Caco-2 (cell line): ENCODE results near the gene RUFY4. TPM values are rescaled to one million over a fixed set of nuclear protein-coding genes. Genes with fewer than 3 reads are reported as not detected.

Experiments
- BruUV-seq: library from RNA; stranded (reverse); fragments of 400-500 nt; replicated peaks from 2 replicates; lab custom pipeline; 2021; lab: Mats Ljungman, UMichigan
- CTCF ChIA-PET: fragments of 300-600 bp; sonication (Branson Sonifier 250); formaldehyde crosslinking; loops from one replicate; lab custom pipeline; 2022; ENCODE audit warnings: antibody characterized with exemption; lab: Charles Lee
- POLR2A ChIA-PET: fragments of 300-600 bp; sonication (Branson Sonifier 250); formaldehyde crosslinking; loops from one replicate; lab custom pipeline; 2022; ENCODE audit warnings: antibody characterized with exemption; lab: Charles Lee
- DNase-seq, 2 experiments: peaks; one replicate each; pipeline versions ENCODE4 v3.0.0 to v3.0.0-alpha.2; 2020 to 2022
- H3K27me3 ChIP-seq: replicated peaks from 2 replicates; pipeline ENCODE4 v1.6.0; 2011; ENCODE audit warnings: low read length; ENCODE audit not compliant: control insufficient read depth, insufficient read depth
- H3K36me3 ChIP-seq: 2 replicates; pipeline ENCODE4 v1.5.1; 2011; ENCODE audit warnings: low read length; ENCODE audit not compliant: control insufficient read depth, insufficient read depth
- H3K4me1 ChIP-seq: fragments of 250-450 bp; sonication (Bioruptor Pico); 2 replicates; pipeline ENCODE4 v1.5.1; 2020; ENCODE audit warnings: mild to moderate bottlenecking
- H3K4me3 ChIP-seq: 2 replicates; pipeline ENCODE4 v1.5.1; 2011; ENCODE audit warnings: low read depth, mild to moderate bottlenecking, control low read depth, low read length
- H3K9me3 ChIP-seq: fragments of 250-450 bp; sonication (Bioruptor Pico); 2 replicates; pipeline ENCODE4 v1.5.1; 2020; ENCODE audit warnings: mild to moderate bottlenecking, moderate library complexity
- H3K27ac Mint-ChIP-seq: one replicate; pipeline ENCODE4 v1.8.0; 2022; ENCODE audit warnings: mixed read lengths; ENCODE audit not compliant: unreplicated experiment
- H3K27me3 Mint-ChIP-seq: one replicate; pipeline ENCODE4 v1.8.0; 2022; ENCODE audit warnings: mixed read lengths; ENCODE audit not compliant: insufficient read depth, unreplicated experiment
- H3K36me3 Mint-ChIP-seq: one replicate; pipeline ENCODE4 v1.8.0; 2022; ENCODE audit warnings: mild to moderate bottlenecking, mixed read lengths; ENCODE audit not compliant: insufficient read depth, unreplicated experiment
- H3K4me1 Mint-ChIP-seq: one replicate; pipeline ENCODE4 v1.8.0; 2022; ENCODE audit warnings: low read depth, mixed read lengths; ENCODE audit not compliant: unreplicated experiment
- H3K4me3 Mint-ChIP-seq: one replicate; pipeline ENCODE4 v1.8.0; 2022; ENCODE audit warnings: mild to moderate bottlenecking, moderate library complexity, mixed read lengths; ENCODE audit not compliant: unreplicated experiment
- H3K9me3 Mint-ChIP-seq: one replicate; pipeline ENCODE4 v1.8.0; 2022; ENCODE audit warnings: mixed read lengths; ENCODE audit not compliant: unreplicated experiment
- CTCF ChIP-seq, 2 experiments: fragments of 200-600 bp in 1 of 2; IDR thresholded peaks; 1 replicate in 1 of 2; 2 replicates in 1 of 2; pipeline versions ENCODE4 v1.5.1 to v1.8.0; 2011 to 2022; ENCODE audit warnings: antibody characterized with exemption in 1 of 2, control low read depth in 1 of 2, inconsistent platforms in 1 of 2, low read depth in 1 of 2, low read length in 1 of 2, mild to moderate bottlenecking in 1 of 2, moderate library complexity in 1 of 2; ENCODE audit not compliant: insufficient read depth in 1 of 2, severe bottlenecking in 1 of 2, unreplicated experiment in 1 of 2
- intact Hi-C: fragments of 100-400 bp; cut with micrococcal nuclease; formaldehyde crosslinking; loops from one replicate; pipeline ENCODE4 v1.10.0; 2022; ENCODE audit not compliant: unreplicated experiment
- total RNA-seq: library from RNA; stranded (reverse); gene quantifications from 2 replicates; pipeline ENCODE4 v1.2.3, GENCODE V29; 2022

RUFY4 gene
- total RNA-seq, 1 experiment from 2014 or later: not detected

GRCh38 chr2:218031261-218031660 lies 37.8 kb upstream of the RUFY4 start:
- BruUV-seq: no TSS peak
- no peak overlapping the region for H3K27ac Mint-ChIP-seq
- no peaks in the 10 kb centered on the region for H3K4me1 Mint-ChIP-seq
- no peak for TF ChIP-seq CTCF (IDR thresholded peaks at IDR 0.05; ENCODE audit: insufficient read depth in 1 of 2, low read depth in 1 of 2, low read length in 1 of 2, severe bottlenecking in 1 of 2, unreplicated experiment in 1 of 2)
- no peaks in the 10 kb centered on the region for H3K9me3 Mint-ChIP-seq
- ChIA-PET CTCF (no interaction called here), POLR2A (no interaction called here)
- H3K27me3 Mint-ChIP-seq: no peaks in the 10 kb centered on the region
- H3K4me3 ChIP-seq: no peak overlapping the region
- H3K4me1 ChIP-seq: 0 out of 2 replicates have a peak, but pooled peaks cover 5% of the 10 kb centered on the region
- H3K9me3 ChIP-seq: no peaks in the 10 kb centered on the region
- H3K27me3 ChIP-seq: no peaks in the 10 kb centered on the region
- H3K36me3 Mint-ChIP-seq: no peaks in the 10 kb centered on the region
- H3K4me3 Mint-ChIP-seq: no peak overlapping the region
- no peak for DNase-seq
- H3K36me3 ChIP-seq: no peaks in the 10 kb centered on the region
- intact Hi-C loops: no loop called here

GRCh38 chr2:218031771-218032257 lies 37.2 kb upstream of the RUFY4 start:
- Histone ChIP-seq H3K27me3 (no peaks in the 10 kb centered on the region), H3K36me3 (no peaks in the 10 kb centered on the region), H3K4me3 (no peak overlapping the region), H3K9me3 (no peaks in the 10 kb centered on the region), H3K4me1 (0 out of 2 replicates have a peak, but pooled peaks cover 5% of the 10 kb centered on the region)
- DNase-seq: no peak
- ChIA-PET CTCF (no interaction called here), POLR2A (no interaction called here)
- no TSS peak for BruUV-seq
- no peak for TF ChIP-seq CTCF (IDR thresholded peaks at IDR 0.05; ENCODE audit: insufficient read depth in 1 of 2, low read depth in 1 of 2, low read length in 1 of 2, severe bottlenecking in 1 of 2, unreplicated experiment in 1 of 2)
- H3K9me3 Mint-ChIP-seq: no peaks in the 10 kb centered on the region
- intact Hi-C loops: no loop called here
- H3K4me1 Mint-ChIP-seq: no peaks in the 10 kb centered on the region
- no peaks in the 10 kb centered on the region for H3K27me3 Mint-ChIP-seq
- no peaks in the 10 kb centered on the region for H3K36me3 Mint-ChIP-seq
- no peak overlapping the region for H3K27ac Mint-ChIP-seq
- H3K4me3 Mint-ChIP-seq: no peak overlapping the region

- no peaks in the 10 kb centered on the region for H3K27me3 ChIP-seq
- no peak overlapping the region for H3K4me3 ChIP-seq
- H3K4me1 ChIP-seq: 0 out of 2 replicates have a peak, but pooled peaks cover 5% of the 10 kb centered on the region
- H3K9me3 ChIP-seq: no peaks in the 10 kb centered on the region
- POLR2A ChIA-PET: no interaction called here
- Mint-ChIP-seq H3K9me3 (no peaks in the 10 kb centered on the region), H3K27me3 (no peaks in the 10 kb centered on the region), H3K4me1 (no peaks in the 10 kb centered on the region), H3K36me3 (no peaks in the 10 kb centered on the region), H3K4me3 (no peak overlapping the region), H3K27ac (no peak overlapping the region)
- H3K36me3 ChIP-seq: no peaks in the 10 kb centered on the region
- intact Hi-C loops: no loop called here
- no peak for TF ChIP-seq CTCF (IDR thresholded peaks at IDR 0.05; ENCODE audit: insufficient read depth in 1 of 2, low read depth in 1 of 2, low read length in 1 of 2, severe bottlenecking in 1 of 2, unreplicated experiment in 1 of 2)
- DNase-seq: no peak
- no TSS peak for BruUV-seq
- CTCF ChIA-PET: interaction anchor here (0.5 to 1.5 kb wide), 2 partner anchors 247 to 834 kb away, joined by 3 to 11 read pairs; no protein-coding TSS in a partner anchor
Observed at GRCh38 chr2:218032336-218033171, 36.5 kb upstream of the RUFY4 start.
